HG02885 (cell line): Measurements from ENCODE around the gene UGT3A1.
"Not testable (repeated sequence)": the region's sequence is repeated elsewhere in the genome, so short reads cannot be mapped to it uniquely, and the experiment has no call there.

ENCODE experiments used
- ATAC-seq: cut with Tn5 transposase; IDR thresholded peaks from one replicate; pipeline ENCODE4 v1.9.1; 2021; ENCODE audit warnings: mild to moderate bottlenecking; ENCODE audit not compliant: unreplicated experiment, poor library complexity

UGT3A1 gene, protein sequence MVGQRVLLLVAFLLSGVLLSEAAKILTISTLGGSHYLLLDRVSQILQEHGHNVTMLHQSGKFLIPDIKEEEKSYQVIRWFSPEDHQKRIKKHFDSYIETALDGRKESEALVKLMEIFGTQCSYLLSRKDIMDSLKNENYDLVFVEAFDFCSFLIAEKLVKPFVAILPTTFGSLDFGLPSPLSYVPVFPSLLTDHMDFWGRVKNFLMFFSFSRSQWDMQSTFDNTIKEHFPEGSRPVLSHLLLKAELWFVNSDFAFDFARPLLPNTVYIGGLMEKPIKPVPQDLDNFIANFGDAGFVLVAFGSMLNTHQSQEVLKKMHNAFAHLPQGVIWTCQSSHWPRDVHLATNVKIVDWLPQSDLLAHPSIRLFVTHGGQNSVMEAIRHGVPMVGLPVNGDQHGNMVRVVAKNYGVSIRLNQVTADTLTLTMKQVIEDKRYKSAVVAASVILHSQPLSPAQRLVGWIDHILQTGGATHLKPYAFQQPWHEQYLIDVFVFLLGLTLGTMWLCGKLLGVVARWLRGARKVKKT

DNA sequence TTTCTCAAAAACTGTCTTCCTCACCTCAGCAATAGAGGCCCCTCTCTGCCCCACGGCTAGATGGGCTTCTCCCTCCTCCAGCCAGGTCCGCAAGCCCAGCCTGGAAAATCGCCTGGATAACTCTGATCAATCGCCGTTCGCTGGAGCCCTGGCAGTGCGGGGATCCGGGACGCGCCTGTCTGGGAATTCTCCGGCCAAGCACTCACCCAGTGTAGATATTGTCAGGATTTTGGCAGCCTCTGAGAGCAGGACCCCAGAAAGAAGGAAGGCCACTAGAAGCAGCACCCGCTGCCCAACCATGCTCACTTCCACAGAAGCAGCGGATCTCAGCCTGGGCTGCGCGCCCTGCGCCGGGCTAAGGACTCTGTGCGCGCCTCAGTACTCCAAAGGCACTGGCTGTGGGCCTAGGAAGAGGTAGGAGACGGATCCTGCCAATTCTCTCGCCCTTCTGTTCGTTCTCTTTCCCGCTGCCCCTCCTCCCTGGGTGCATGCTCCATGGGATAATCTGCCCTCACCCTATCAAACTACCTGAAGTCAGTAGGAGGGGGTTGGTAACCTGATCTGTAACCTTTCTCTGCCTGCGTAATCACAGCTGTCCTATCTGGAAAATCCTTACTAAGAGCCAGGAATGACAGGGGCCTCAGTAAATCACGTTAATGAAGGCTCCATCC lies at the start of gene UGT3A1:
TSS of gene UGT3A1 (minus strand) at position 450 of the 671 bp plus-strand sequence. CDS start at position 300, 150 bp downstream.
- ATAC-seq, result no peak

GRCh38 chr5:36035696-36036095 lies 44.5 kb upstream of the UGT3A1 start:
- ATAC-seq, result no peak

GRCh38 chr5:36034536-36035134 lies 43.4 kb upstream of the UGT3A1 start:
- ATAC-seq, result not testable (repeated sequence)

DNA sequence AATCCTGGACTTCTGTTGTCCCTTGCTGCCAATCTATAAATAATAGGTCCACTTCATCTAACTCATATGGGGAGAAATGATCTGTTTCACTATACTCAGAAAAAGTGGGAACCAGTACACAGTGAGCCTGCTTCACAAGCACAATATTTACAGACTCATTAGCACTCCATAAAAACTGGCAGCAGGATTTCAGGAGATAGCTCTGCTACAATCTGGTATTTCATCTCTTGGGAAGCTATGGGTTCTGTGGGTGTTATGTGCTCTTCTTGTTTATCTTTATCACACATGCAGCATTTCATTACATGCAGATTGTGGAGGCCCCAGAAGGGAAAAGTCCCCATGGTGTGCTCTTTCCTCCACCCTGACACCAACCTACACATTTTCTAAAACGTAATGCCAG lies 42.3 kb upstream of the UGT3A1 start:
- ATAC-seq, result no peak

DNA sequence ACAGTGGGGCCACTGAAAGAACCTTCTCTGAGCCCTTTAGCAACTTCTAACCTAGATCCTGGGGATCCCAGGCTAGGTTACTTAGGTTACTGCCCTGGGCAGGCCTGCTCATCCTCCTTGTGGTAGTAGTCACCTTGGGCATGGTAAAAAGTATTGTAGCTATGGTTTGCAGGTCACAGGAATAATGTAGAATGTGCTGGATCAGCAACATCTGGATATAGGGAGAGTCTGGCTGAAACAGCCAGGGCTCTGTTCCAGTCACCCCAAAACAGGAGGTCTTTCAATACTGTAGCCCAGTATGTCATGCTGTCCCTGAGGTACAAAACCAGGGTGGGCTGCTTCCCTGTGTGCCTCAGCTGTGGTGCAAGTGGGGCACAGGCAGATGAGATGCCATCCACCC lies 41.9 kb upstream of the UGT3A1 start:
- ATAC-seq, result no peak

DNA sequence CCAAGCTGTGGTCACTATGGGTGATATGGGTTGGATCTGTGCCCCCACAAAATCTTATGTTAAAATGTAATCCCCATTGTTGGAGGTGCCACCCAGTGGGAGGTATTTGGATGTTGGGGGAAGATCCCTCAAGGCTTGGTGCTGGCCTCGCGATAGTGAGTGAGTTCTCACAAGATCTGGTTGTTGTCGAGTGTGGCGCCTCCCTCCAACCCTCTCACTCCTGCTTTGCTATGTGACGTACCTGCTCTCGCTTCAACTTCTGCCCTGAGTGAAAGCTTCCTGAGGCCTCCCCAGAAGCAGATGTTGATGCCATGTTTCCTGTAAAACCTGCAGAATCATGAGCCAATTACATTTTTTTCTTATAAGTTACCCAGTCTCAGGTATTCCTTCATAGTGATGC lies 40.0 kb upstream of the UGT3A1 start:
- ATAC-seq, result no peak

GRCh38 chr5:36029914-36030313 lies 38.7 kb upstream of the UGT3A1 start:
- no peak for ATAC-seq

DNA sequence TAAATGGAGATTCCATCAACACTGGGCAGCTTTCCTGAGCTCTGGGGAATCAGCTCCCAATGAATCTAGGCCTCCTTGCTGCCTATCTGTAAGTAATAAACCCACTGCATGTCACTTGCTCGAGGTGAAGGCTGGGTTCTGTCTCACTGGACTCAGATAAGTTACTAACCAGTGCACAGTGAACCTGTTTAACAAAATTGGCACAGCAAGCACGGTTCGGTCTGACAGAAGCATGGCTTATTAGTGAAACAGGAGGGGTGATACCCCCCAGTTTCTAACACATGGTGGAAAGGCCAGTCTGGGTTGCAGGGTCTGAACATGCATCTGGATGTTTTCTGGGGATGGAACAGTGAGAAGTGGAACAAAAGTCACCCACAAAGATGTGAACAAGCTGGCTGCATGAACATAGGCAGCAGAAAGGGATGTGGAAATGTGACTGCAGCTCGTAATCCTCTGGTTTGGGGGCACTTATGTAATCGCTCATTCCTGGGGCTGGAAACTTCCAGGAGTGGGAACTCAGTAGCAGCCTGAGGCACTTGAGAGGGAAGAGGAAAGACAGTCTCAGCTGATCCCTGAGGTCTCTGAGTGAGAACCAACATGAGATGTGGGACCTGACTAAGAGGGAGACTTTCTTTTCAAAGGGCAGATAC lies 37.8 kb upstream of the UGT3A1 start:
- ATAC-seq, result no peak

DNA sequence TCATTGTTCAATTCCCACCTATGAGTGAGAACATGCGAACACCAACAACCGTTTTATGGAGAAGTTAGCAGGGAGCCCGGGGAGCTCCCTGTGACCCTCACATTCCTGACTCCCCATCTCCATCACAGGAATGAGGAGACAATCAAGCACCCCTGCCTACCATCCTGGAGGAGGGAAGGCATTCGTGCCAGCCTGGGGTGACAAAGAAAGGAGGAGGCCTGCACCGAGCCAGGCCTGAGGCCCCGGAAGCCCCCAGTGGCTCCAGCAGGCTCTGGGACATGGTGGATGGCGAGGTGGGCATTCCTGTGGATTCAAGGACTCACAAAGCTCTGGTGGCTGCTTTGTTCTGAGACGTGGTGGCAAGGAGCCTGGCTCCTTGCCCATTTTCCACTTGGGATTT lies 36.5 kb upstream of the UGT3A1 start:
- no peak for ATAC-seq

DNA sequence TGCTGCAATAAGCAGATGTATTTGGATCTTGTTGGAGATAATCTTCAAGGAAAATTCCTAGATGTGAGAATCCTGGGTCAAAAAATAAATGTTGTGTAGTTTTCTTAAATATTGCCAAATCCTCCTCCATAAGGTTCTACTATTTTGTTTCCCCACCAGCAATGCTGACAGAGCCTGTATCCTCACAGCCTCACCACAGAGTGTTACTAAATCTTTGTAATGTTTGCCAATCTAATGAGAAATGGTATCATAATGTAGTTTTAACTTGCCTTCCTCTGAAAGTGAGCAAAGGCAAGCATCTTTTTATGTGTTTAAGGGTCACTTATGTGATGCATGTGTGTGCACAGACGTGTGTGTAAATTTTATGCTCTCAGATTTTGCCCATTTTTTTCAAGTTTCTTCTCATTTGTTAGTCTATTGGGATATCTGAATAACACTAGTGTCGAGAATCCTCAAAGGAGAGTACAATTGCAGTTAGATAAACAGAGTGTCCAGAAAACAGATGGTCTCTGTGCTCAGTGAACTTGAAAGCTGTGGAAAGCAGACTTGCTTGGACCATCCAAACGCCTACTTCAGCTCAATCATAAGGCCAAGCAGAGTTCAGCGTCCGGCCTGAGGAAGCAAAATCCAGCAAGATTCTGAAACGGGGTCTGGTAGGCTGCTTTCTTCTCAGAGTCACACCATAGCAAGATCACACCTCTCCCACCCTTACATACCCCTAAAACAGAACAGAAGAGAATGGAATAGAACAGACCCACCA lies 35.7 kb upstream of the UGT3A1 start:
- ATAC-seq, result no peak

GRCh38 chr5:36022246-36022645 lies 31.1 kb upstream of the UGT3A1 start:
- not testable (repeated sequence) for ATAC-seq

- not testable (repeated sequence) for ATAC-seq
Measured at GRCh38 chr5:36019584-36019983, 28.4 kb upstream of the UGT3A1 start.

DNA sequence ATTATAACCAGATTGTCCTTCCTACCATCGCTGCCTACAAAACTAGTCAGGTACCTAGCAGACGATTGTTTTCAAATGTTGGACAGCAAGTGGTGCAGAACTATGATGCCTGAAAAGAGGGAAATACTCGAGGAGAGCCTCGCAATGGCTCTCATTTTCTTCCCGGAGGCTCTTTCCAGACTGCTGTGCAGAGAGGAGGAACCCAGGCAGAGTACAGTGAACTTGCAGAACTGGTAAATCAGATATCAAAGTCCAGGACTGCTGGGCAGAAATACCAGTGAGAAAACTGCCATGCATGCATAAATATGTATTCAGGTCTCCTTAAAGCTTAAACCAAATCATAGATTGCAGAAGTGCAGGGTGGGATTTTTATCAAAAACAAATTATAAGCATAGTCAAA lies 26.4 kb upstream of the UGT3A1 start:
- no peak for ATAC-seq

- ATAC-seq, result no peak
Measured at GRCh38 chr5:36017004-36017403, 25.8 kb upstream of the UGT3A1 start.

GRCh38 chr5:36013182-36013581 lies 22.0 kb upstream of the UGT3A1 start:
- no peak for ATAC-seq

DNA sequence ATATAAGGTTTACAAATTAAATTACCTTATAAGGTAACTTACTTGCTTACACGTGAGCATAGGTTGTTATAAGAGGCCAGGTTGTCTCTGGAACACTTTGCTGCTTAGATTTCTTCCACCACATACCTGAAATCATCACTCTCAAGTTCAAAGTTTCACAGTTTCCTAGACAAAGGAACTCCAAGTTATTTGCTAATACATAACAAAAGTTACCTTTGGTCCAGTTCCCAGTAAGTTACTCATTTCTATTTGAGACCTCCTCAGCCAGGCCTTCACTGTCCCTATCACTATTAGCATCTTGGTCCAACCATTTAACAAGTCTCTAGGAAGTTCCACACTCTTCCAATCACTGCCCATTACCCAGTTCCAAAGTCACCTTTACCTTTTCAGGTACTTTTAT lies 18.5 kb upstream of the UGT3A1 start:
- no peak for ATAC-seq

- ATAC-seq, result no peak
Measured at GRCh38 chr5:36007366-36007765, 16.2 kb upstream of the UGT3A1 start.

- ATAC-seq, result no peak
Measured at GRCh38 chr5:36006163-36006562, 15.0 kb upstream of the UGT3A1 start.

DNA sequence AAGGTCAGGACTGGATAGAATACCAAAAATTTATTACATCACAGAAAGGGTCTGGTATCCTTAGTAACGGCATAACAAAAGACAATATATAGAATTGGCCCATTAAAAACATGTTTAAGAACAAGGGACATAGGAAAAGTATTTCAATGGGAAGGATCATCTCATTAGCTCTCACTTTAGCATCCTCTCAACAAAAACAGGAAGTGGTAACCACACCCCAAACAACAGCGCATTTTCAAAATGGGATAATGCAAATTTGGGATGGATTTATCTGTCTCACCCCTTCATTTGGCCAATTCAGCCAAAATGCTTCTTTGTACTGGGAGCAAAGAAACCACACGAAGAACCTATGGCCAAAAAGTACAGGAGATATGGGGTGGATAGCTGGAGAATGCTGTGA lies 9.8 kb upstream of the UGT3A1 start:
- no peak for ATAC-seq

DNA sequence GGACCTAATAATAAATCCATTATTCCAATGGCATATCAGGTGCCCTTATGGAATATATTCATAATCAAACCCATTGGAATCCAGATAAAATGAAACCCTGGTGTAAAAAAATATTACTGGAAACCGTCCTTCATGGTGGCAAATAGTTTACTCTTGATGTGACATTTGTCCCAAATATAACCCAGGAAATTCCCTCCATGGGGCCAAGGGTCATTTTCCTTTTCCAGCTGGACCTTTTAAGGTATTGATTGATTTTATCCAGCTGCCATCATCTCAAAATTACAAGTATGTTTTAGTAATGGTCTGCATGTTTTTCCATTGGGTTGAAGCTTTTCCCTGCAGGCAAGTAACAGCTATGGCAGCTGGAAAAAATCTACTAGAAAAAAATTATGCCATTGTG lies 8.4 kb upstream of the UGT3A1 start:
- no peak for ATAC-seq
